A673 (cell line): Measurements from ENCODE around the gene NOD1.

Experiments
- CTCF ChIP-seq: fragments of 300-800, 200-600 bp; sonication (generic); conservative IDR thresholded peaks from 2 replicates; pipeline ENCODE4 v1.5.1; 2017; ENCODE audit warnings: low read depth, mild to moderate bottlenecking, antibody characterized with exemption, low read length, moderate library complexity, mixed read lengths
- EZH2 ChIP-seq: fragments of 200-600 bp; sonication (generic); IDR thresholded peaks from 2 replicates; pipeline ENCODE4 v1.6.1; 2017; ENCODE audit warnings: borderline replicate concordance, low read depth, mild to moderate bottlenecking, mixed read lengths, antibody characterized with exemption, low read length; ENCODE audit not compliant: poor library complexity, severe bottlenecking

DNA sequence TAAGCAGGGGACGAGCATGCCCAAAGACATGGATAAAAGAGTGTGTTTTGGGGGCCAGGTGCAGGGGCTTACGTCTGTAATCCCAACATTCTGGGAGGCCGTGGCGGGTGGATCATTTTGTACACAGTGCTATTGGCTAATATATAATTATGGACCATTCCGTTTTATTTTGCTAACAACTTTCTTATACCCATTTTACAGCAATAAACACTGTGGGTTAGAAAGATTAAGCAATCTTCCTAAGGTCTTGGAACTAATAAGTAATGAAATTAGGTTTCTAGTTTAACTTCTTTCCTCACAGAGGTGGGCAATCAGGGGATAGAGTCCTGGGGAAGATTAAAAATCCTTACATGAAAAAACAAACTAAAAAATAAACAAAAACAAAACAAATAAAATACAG lies 22.7 kb upstream of the NOD1 start:
- no peak for TF ChIP-seq EZH2
- TF ChIP-seq CTCF, result no peak
